IMR-90 (cell line): ENCODE measurements around the gene CCND1. TPM values are rescaled to one million over a fixed set of nuclear protein-coding genes. Genes with fewer than 3 reads are reported as not detected.

Experiments used
- ATAC-seq: fragments of 200-7000 bp; cut with Tn5 transposase; 2 replicates; pipeline ENCODE4 v1.9.1; 2020; ENCODE audit warnings: low read depth, mild to moderate bottlenecking, moderate library complexity
- BruUV-seq: library from RNA; stranded (reverse); fragments of 400-500 nt; replicated peaks from 2 replicates; lab custom pipeline; 2021; lab: Mats Ljungman, UMichigan
- CTCF ChIA-PET: fragments of 300-600 bp; formaldehyde crosslinking; extraction: SDS; loops from one replicate; lab custom pipeline; 2021; ENCODE audit warnings: antibody characterized with exemption; lab: Yijun Ruan, JAX
- POLR2A ChIA-PET: fragments of 300-600 bp; sonication (Branson Sonifier 250); formaldehyde crosslinking; loops from one replicate; lab custom pipeline; 2022; ENCODE audit warnings: antibody characterized with exemption; ENCODE audit not compliant: unreplicated experiment; lab: Charles Lee
- DNase-seq: peaks from one replicate; pipeline ENCODE4 v3.0.0; 2013
- H2AFZ ChIP-seq: replicated peaks from 2 replicates; pipeline ENCODE3; 2013; ENCODE audit warnings: low read length, mild to moderate bottlenecking; ENCODE audit not compliant: poor library complexity
- H2AK5ac ChIP-seq: 2 replicates; pipeline ENCODE4 v1.6.1; 2013; ENCODE audit warnings: low read depth, low read length, inconsistent platforms
- H2AK9ac ChIP-seq: replicated peaks from 2 replicates; pipeline ENCODE3; 2013; ENCODE audit warnings: mild to moderate bottlenecking, low read depth, low read length, moderate library complexity; ENCODE audit not compliant: poor library complexity
- H2BK120ac ChIP-seq: 2 replicates; pipeline ENCODE4 v1.6.1; 2013; ENCODE audit warnings: low read depth, low read length, inconsistent platforms
- H2BK15ac ChIP-seq: 3 replicates; pipeline ENCODE4 v1.6.1; 2013; ENCODE audit warnings: low read depth, low read length, inconsistent platforms
- H2BK20ac ChIP-seq: 2 replicates; pipeline ENCODE4 v1.6.1; 2013; ENCODE audit warnings: low read depth, mild to moderate bottlenecking, inconsistent platforms, low read length, moderate library complexity
- H2BK5ac ChIP-seq: 2 replicates; pipeline ENCODE4 v1.6.1; 2013; ENCODE audit warnings: mild to moderate bottlenecking, low read depth, low read length, inconsistent platforms; ENCODE audit not compliant: poor library complexity, severe bottlenecking
- H3K14ac ChIP-seq: replicated peaks from 2 replicates; pipeline ENCODE4 v1.6.1; 2013; ENCODE audit warnings: low read depth, low read length, inconsistent platforms
- H3K18ac ChIP-seq: 2 replicates; pipeline ENCODE4 v1.6.1; 2013; ENCODE audit warnings: low read depth, low read length, control low read depth
- H3K23ac ChIP-seq: 2 replicates; pipeline ENCODE4 v1.6.1; 2013; ENCODE audit warnings: low read depth, low read length, inconsistent platforms
- H3K27ac ChIP-seq: 2 replicates; pipeline ENCODE4 v1.5.1; 2013; ENCODE audit warnings: mild to moderate bottlenecking, control low read depth, low read length; ENCODE audit not compliant: insufficient read depth
- H3K27me3 ChIP-seq: 2 replicates; pipeline ENCODE4 v1.6.1; 2013; ENCODE audit warnings: low read length; ENCODE audit not compliant: control insufficient read depth, insufficient read depth
- H3K36me3 ChIP-seq: 2 replicates; pipeline ENCODE4 v1.6.1; 2013; ENCODE audit warnings: low read length, mixed read lengths; ENCODE audit not compliant: control insufficient read depth, insufficient read depth
- H3K4ac ChIP-seq: 2 replicates; pipeline ENCODE4 v1.6.1; 2013; ENCODE audit warnings: low read depth, low read length, inconsistent platforms
- H3K4me1 ChIP-seq: 2 replicates; pipeline ENCODE4 v1.6.1; 2013; ENCODE audit warnings: low read length, mixed read lengths; ENCODE audit not compliant: control insufficient read depth, insufficient read depth
- H3K4me2 ChIP-seq: 2 replicates; pipeline ENCODE4 v1.6.1; 2013; ENCODE audit warnings: low read depth, mild to moderate bottlenecking, control low read depth, low read length, moderate library complexity
- H3K4me3 ChIP-seq: 2 replicates; pipeline ENCODE4 v1.5.1; 2013; ENCODE audit warnings: low read depth, mild to moderate bottlenecking, control low read depth, low read length, moderate library complexity; ENCODE audit not compliant: insufficient read depth
- H3K56ac ChIP-seq: 2 replicates; pipeline ENCODE4 v1.6.1; 2013; ENCODE audit warnings: low read length, inconsistent platforms; ENCODE audit not compliant: insufficient read depth; ENCODE audit errors: extremely low read depth
- H3K79me1 ChIP-seq, 2 experiments: 2 replicates each; pipeline ENCODE4 v1.6.1; 2013; ENCODE audit warnings: low read length in 2 of 2, inconsistent platforms in 1 of 2, low read depth in 1 of 2
- H3K9ac ChIP-seq: 2 replicates; pipeline ENCODE4 v1.6.1; 2013; ENCODE audit warnings: low read depth, low read length, control low read depth
- H3K9me1 ChIP-seq: 2 replicates; pipeline ENCODE4 v1.6.1; 2013; ENCODE audit warnings: low read length, inconsistent platforms; ENCODE audit not compliant: insufficient read depth
- H3K9me3 ChIP-seq: 2 replicates; pipeline ENCODE4 v1.6.1; 2013; ENCODE audit warnings: low read length; ENCODE audit not compliant: control insufficient read depth, insufficient read depth
- H4K20me1 ChIP-seq: 2 replicates; pipeline ENCODE4 v1.6.1; 2013; ENCODE audit warnings: low read length, inconsistent platforms; ENCODE audit not compliant: insufficient read depth
- H4K5ac ChIP-seq: 2 replicates; pipeline ENCODE4 v1.6.1; 2013; ENCODE audit warnings: mild to moderate bottlenecking, low read depth, low read length, control low read depth
- H4K8ac ChIP-seq, 2 experiments: 2 replicates each; pipeline ENCODE4 v1.6.1; 2013; ENCODE audit warnings: low read depth in 2 of 2, low read length in 2 of 2, control low read depth in 1 of 2, inconsistent platforms in 1 of 2
- H4K91ac ChIP-seq: 2 replicates; pipeline ENCODE4 v1.6.1; 2013; ENCODE audit warnings: low read depth, low read length, inconsistent platforms; ENCODE audit not compliant: insufficient read depth
- CHD1 ChIP-seq: IDR thresholded peaks from 2 replicates; pipeline ENCODE4 v1.6.1; 2012; ENCODE audit warnings: low read depth, low read length, improper control_type of control experiment
- CTCF ChIP-seq: conservative IDR thresholded peaks from 2 replicates; pipeline ENCODE4 v1.5.1; 2012; ENCODE audit warnings: mild to moderate bottlenecking, low read depth, low read length, improper control_type of control experiment
- FOS ChIP-seq: fragments of 150-350 bp; IDR thresholded peaks from 2 replicates; pipeline ENCODE4 v1.6.1; 2016; ENCODE audit warnings: low read depth, low read length
- MAFK ChIP-seq: IDR thresholded peaks from 2 replicates; pipeline ENCODE4 v1.6.1; 2012; ENCODE audit warnings: low read depth, low read length, improper control_type of control experiment
- MAZ ChIP-seq: IDR thresholded peaks from 2 replicates; pipeline ENCODE4 v1.6.1; 2012; ENCODE audit warnings: low read depth, mild to moderate bottlenecking, low read length, improper control_type of control experiment, moderate library complexity, borderline replicate concordance
- MXI1 ChIP-seq: IDR thresholded peaks from 2 replicates; pipeline ENCODE4 v1.6.1; 2012; ENCODE audit warnings: low read depth, mild to moderate bottlenecking, low read length, moderate library complexity, borderline replicate concordance
- RAD21 ChIP-seq: IDR thresholded peaks from 2 replicates; pipeline ENCODE4 v1.6.1; 2012; ENCODE audit warnings: low read length, improper control_type of control experiment
- RCOR1 ChIP-seq: IDR thresholded peaks from 2 replicates; pipeline ENCODE4 v1.6.1; 2012; ENCODE audit warnings: mild to moderate bottlenecking, low read length, improper control_type of control experiment; ENCODE audit not compliant: insufficient replicate concordance
- WGBS, 2 experiments: methylation state at CpG; one replicate each; pipeline versions ENCODE4 v1.1.5 to v1.1.7; 2013; ENCODE audit warnings: missing lambda C conversion rate in 2 of 2; ENCODE audit not compliant: insufficient read length in 1 of 2; ENCODE audit errors: extremely low coverage in 2 of 2; 5-methylcytosine and 5-hydroxymethylcytosine counted together
- dilution Hi-C: fragments of 300-500 bp; cut with HindIII; formaldehyde crosslinking; loops from one replicate; pipeline ENCODE4 v1.14.3; 2018; ENCODE audit warnings: low sequenced_read_pairs; ENCODE audit not compliant: unreplicated experiment
- in situ Hi-C: fragments of 300-500 bp; cut with MboI; formaldehyde crosslinking; loops from 3 replicates; pipeline ENCODE4 v1.14.3; 2019; ENCODE audit warnings: low sequenced_read_pairs, inconsistent platforms, mixed read lengths
- intact Hi-C: fragments of 100-400 bp; cut with micrococcal nuclease; formaldehyde crosslinking; loops from 2 replicates; pipeline ENCODE4 v1.10.0; 2022
- polyA plus RNA-seq, 3 experiments: library from polyadenylated mRNA; depleted of rRNA; stranded (reverse); fragments of >200 nt; gene quantifications; 2 replicates each; pipeline ENCODE4 v1.2.3, GENCODE V29; 2012; ENCODE audit warnings: low replicate concordance in 1 of 3
- total RNA-seq: library from RNA; depleted of rRNA; stranded (reverse); fragments of >200 nt; gene quantifications from 2 replicates; pipeline ENCODE4 v1.2.3, GENCODE V29; 2012

Gene CCND1
- total and polyA plus RNA-seq, 2 of the 4 experiments (the other 2 are of a cell fraction), result 481 to 748 TPM

- dilution Hi-C loops, result no loop called here
These were observed 6.4 kb upstream of the CCND1 start for GRCh38 chr11:69634590-69634989.

More at GRCh38 chr11:69634590-69634989, 6.4 kb upstream of the CCND1 start:
- intact Hi-C loops (no loop called here), in situ Hi-C loops (loop anchor here (10.0 kb wide), 1 partner anchor 190 kb away; no protein-coding TSS in a partner anchor)
- Histone ChIP-seq H3K4me1 (peaks cover 5% of the 10 kb centered on the region), H3K9ac (no peak overlapping the region), H3K79me1 (peaks cover 0 to 20% of the 10 kb centered on the region in 2 experiments; a peak in 2 of 4 replicates), H3K9me1 (peaks cover 9% of the 10 kb centered on the region), H2AFZ (peak overlapping the region; percentile 29), H4K20me1 (no peaks in the 10 kb centered on the region), H3K9me3 (peaks cover 5% of the 10 kb centered on the region), H4K5ac (no peak overlapping the region), H3K56ac (no peak overlapping the region), H4K91ac (0 out of 2 replicates have a peak overlapping the region, but pooled peaks have one; percentile 9), H4K8ac (no peak overlapping the region), H2BK15ac (no peak overlapping the region), H3K18ac (no peak overlapping the region), H2AK9ac (no peak overlapping the region), H2AK5ac (0 out of 2 replicates have a peak overlapping the region, but pooled peaks have one; percentile 15), H3K27ac (no peak overlapping the region), H3K27me3 (no peaks in the 10 kb centered on the region), H3K23ac (no peak overlapping the region), H2BK5ac (no peak overlapping the region), H3K4me3 (no peak overlapping the region), H3K4ac (no peak overlapping the region), H3K4me2 (no peak overlapping the region), H3K36me3 (no peaks in the 10 kb centered on the region), H3K14ac (no peak overlapping the region), H2BK120ac (0 out of 2 replicates have a peak overlapping the region, but pooled peaks have one; percentile 7), H2BK20ac (no peak overlapping the region)
- ChIA-PET POLR2A (no interaction called here), CTCF (no interaction called here)
- WGBS, 2 experiments, result 89% methylated on average over 3 of the region's 7 CpGs; no CpG with 5 or more reads in 1 of the 2 experiments
- BruUV-seq, result no TSS peak
- TF ChIP-seq MAZ (no peak), CHD1 (no peak), MXI1 (no peak), RAD21 (no peak), FOS (no peak), RCOR1 (no peak), CTCF (no peak), MAFK (no peak)
- DNase-seq, result no peak
- ATAC-seq, result no peak
